ENCODE results near the gene RAPGEF1.

DNA sequence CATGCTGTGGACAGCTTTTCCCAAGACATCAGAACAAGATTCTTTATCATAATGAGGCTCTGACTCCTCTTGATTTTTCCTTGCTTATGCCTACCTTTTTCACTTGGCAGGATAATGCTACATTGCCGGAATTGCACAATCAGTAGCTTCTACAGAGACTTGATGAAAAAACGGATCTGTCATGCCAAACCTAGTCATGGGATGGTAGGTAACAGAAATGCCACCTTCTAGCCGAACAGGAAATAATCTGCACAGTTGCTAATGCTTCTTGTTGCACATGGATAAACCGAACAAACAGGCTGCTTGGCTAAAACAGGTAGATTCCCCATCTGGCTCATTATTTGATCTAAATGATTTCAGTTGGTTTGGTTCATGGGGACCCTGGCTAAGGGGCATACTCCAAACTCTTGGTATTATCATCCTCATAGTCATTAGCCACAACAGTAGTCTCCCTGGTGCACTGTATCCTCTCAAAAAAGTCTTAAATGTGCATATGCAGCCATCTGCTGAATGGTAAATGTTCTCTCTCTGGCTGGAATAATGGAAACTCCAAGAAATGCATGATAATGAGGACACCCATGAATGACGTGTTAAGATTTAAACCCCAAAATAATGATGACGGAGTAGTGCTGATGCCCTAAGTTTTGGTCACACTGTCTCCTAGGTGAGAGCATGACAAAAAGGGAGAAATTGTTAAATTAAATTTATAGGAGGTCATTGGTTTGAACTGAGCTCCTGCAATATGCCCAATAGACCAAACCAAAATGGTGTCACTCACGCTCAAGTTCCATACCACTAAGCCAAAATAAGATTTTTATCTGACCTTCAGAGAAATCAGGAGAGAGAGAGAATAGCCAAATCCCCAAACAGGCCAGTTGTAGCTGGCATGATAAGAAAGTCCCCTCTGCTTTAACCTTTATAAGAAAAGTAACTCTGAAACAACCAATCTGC lies 47.0 kb downstream of the RAPGEF1 start:
- TF ChIP-seq, protein P1, sequence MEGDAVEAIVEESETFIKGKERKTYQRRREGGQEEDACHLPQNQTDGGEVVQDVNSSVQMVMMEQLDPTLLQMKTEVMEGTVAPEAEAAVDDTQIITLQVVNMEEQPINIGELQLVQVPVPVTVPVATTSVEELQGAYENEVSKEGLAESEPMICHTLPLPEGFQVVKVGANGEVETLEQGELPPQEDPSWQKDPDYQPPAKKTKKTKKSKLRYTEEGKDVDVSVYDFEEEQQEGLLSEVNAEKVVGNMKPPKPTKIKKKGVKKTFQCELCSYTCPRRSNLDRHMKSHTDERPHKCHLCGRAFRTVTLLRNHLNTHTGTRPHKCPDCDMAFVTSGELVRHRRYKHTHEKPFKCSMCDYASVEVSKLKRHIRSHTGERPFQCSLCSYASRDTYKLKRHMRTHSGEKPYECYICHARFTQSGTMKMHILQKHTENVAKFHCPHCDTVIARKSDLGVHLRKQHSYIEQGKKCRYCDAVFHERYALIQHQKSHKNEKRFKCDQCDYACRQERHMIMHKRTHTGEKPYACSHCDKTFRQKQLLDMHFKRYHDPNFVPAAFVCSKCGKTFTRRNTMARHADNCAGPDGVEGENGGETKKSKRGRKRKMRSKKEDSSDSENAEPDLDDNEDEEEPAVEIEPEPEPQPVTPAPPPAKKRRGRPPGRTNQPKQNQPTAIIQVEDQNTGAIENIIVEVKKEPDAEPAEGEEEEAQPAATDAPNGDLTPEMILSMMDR (conservative IDR thresholded peaks at IDR 0.05; ENCODE audit: low read depth, low read length) = no peak
- TF ChIP-seq EZH2 (IDR thresholded peaks at IDR 0.05; ENCODE audit: borderline replicate concordance, low read depth, low read length, poor library complexity, severe bottlenecking) = no peak

Measured in A673 (cell line).